Stimulated activated CD8-positive, alpha-beta memory T cell treated with anti-CD3 and anti-CD28 coated beads, Interleukin-12 subunit alpha, Interleukin-12 subunit beta, amount 100 ng/mL, for 24 hours (primary cell): Measurements from ENCODE around the gene GSK3A.

ENCODE experiments used
- DNase-seq: peaks from one replicate; pipeline ENCODE4 v3.0.0-alpha.2; 2020; ENCODE audit errors: extremely low read depth

The GSK3A gene

DNA sequence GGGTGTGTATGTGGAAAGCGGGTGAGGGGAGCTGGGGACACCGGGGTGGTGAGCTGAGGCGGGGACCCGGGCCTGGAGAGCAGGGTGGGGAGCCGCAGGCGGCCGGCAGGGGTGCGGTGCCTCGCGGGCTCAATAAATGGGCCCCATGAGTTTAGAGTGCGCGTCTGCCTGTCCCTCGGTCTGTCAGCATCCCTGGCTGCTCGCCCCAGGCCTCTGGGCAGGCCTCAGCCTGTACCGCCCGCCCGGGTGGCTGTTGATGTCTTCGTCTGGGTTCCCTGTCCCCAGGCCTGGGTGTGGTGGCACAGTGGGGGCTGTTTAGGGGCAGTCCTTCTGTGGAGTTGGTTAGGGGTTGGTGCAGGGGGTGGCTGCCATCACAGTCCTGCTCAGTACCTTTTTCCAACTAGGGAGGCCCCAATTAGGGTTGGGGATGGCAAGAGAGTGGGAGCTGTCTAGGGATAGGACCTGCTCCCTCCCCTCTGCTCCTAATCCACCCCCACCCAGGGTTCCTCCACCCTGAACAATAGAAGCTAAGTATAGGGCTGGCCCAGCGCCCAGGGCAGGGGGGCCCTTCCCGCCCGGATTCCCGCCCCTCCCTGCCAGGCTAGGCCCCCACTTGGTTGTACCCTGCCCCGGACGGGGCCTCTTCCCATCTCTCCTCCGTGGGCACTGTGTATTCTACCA is 38.9 kb upstream of the GSK3A start:
- no peak for DNase-seq

DNA sequence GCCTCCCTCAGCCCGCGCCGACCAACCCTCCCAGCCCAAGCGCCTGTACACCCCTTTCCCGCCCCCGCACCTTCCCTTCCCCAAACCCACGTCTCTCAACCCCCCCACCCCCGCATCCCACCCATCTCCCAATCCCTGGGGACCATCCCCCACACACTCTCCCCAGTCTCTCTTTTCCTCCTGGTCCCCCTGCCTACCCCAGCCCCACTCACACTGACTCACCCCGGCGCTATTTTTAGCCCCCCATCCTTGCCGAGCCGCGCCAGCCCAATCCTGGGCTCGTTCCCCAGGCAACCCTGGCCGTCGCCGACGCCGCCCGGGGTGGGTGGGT is 38.4 kb upstream of the GSK3A start:
- DNase-seq: no peak

DNA sequence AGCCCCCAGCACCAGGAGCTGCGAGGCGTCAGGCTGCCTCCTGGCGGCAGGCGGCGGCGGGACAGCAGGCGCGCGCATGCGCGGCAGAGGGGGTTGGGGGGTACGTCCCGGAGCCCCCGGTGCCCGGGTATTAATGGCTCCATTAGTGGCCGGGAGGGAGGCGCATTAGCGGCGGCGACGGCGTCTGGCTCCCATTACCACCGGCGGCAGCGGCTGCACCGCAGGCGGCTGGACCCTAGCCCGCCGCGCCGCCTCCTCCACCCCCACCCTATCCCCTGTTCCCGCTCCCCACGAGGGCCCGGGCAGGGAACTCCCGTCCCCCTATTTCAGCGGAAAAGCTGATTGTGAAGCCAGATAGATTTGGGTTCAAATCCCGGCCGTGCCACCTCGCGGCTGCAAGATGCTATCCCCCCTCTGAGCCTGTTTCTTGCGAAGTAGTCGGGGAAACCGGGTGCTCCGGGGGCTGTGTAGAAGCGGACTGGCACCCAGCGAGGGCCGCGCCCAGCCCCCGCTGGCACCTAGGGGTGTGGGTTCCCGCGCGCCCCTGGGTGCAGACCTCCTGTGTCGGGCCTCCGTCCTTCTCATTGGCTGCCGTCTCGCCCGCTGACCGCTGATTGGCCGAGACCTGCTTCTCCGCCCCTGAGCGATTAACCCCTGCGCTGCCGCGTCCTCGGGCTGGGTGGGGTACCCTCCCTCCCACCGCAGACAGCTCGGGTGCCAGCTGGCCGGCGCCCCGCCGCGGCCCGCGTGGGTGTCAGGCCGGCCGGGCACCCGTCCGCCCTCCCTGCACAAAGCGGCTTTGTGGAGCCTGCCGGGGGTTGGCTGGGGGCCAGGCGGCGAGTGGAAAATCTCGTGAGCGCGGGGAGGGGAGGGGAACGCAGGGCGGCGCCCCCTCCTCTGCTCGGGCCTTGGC is 37.8 kb upstream of the GSK3A start:
- DNase-seq: peak; percentile 70

DNA sequence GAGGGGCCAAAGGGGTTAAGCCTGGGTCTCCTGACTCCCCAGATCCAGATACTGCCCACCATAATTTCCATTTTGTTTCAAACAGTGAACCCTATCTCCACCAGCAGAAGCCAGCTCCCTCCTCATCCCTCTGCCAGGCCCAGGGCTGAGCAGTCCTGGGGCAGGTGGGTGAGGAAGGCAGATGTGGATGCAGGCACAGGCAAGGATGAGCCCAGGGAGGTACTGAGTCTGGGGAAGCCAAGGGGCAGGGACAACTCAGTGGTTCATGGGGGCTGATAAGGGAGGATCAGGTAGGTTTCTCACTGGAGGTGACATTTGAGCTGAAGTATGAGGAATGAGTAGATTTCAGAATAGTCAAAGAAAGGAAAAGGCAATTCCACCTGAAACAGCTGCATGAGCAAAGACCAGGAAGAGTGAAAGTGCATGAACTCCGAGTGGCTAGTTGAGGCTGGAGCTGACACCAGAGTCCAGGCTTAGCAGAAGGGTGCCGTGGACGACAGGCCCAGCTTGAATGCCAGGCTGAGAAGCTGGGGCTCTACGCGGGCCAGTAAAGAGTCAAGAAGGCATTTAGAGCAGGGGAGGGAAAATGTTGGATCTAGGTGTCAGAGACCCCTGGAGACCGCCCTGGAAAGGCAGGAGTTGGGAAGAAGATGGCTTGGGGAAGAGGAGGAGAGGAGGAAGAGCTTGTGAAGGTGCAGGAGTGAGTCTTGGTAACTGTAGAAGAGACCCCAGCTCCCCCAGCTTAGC is 36.9 kb upstream of the GSK3A start:
- no peak for DNase-seq

DNA sequence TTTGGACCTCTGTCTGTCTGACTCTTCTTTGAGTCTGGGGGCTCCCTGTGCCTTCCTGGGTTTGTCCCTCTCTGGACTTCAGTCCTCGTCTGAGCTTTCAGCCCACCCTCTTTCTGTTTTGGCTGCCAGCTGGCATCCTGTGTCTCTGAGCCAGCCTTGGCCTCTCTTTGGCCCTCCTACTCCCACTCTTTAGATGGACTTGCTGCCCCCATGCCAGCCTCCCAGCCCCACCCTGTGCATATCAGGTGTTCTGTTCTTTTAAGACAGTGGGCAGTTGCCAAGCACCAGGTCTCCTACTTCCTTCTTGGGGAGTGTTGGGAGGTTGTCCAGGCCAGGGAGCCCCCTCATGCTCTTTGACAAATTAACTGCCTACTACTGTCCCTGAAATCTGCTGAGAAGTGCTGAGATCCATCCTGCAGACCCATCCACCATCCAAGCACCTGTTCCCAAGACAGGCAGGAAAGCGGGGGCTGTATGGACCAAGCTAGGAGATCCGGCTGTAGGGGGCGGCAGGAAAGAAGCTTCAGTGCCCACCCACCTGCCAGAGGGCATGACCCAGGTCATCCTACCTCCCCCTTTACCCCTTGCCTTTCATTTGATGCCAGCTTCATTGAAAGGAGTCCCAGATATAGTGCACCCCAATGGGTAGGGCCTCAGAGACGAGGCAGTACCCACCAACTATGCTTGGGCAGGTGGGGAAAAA is 36.2 kb upstream of the GSK3A start:
- no peak for DNase-seq

DNA sequence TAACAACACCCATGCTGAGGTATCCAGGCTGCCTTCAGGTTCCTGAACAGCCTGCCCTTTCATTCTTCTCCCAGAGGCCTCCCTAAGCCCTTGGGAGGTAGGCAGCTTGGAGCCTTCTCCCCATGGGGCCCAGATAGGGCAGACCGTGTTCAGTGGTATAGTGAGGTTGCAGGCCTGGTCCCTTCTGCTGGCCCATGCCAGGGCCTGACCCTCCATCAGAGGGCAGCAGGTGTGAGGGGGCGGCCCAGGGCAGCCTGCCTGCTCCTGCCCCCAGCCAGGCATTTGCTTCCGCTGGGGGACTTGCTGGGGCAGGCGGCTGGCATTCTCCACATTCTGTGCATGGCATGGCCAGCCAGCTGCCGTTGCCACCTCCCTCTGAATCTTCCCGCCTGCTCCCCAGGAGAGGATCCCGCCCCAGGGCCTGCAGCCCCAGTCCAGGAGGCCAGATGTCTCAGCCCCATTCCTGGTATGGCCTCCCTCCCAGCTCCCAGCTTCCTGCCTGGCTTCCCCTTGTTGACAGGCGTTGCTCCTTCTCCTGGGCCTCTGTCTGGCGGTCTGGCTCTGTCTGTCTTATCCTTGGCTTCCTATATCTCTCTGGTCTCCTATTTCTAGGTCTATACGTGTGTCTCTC is 35.5 kb upstream of the GSK3A start:
- DNase-seq: no peak

DNA sequence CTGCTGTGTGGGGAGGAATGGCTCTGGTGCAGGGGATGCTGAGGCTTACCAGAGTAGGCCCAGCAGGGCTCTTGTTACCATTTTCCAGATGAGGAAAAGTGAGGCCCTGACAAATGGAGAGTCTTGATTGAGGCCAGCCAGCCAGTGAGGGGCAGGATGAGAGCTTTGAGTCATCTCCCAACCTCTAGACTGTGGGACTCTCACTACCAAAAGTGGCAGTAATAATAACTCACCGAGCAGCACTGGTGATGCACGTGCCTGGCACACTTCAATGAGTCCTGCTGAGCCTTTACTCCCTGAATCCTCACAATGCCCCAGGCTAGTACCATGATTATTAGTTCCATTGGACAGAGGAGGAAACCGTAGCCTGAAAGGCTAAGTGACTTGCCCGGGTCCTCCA is 34.4 kb upstream of the GSK3A start:
- no peak for DNase-seq

DNA sequence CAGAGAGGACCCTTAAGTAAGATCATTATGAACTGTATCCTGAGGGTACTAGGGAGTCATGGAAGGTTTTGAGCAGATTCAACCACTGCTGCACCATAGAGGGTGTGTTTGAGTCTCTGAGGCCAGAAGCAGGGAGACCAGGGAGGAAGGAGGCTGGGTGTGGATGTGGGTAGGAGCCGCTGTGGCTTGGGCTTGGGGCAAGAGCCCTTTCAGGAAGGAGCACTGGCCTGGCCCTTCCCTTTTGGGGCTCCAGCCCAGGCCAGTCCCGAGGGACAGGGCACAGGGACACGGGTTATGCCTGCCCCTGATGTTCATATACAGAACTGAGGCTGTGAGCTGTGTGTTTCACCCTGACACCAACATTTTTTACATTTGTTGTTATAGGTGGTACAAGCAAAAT is 33.9 kb upstream of the GSK3A start:
- no peak for DNase-seq

DNA sequence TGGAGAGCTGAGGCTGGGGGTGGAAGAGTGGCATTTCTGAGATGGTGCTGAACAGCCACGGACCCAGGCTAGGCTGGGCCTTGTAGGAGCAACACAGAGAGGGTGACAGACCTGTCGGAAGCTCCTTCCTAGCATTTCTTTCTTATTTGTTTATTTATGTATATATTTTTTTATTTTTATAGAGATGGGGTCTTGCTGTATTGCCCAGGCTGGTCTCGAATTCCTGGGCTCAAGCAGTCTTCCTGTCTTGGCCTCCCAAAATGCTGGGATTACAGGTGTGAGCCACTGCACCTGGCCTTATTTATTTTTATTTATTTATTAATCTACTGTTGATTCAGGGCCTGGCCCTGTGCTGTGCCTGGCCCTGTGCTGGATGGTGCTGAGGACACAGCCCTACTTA is 33.1 kb upstream of the GSK3A start:
- no peak for DNase-seq

DNA sequence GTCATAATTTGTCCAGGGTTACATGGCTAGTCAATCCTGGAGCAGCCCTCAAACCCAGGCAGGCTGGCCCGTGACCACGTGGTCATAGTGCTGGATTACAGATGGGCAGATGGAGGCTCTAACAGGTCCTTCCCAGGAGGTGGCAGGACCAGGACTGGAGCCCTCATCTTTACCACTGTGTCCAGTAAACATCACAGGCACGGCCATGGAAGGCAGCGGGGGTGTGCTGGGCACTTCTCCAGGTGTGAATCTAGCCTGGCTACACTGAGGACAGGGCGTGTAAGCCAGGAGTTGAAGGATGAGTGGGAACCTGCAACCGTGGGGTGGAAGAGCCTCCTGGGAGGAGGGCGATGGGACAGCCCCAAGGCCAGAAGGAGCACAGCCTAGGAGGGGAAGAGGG is 32.7 kb upstream of the GSK3A start:
- no peak for DNase-seq

DNA sequence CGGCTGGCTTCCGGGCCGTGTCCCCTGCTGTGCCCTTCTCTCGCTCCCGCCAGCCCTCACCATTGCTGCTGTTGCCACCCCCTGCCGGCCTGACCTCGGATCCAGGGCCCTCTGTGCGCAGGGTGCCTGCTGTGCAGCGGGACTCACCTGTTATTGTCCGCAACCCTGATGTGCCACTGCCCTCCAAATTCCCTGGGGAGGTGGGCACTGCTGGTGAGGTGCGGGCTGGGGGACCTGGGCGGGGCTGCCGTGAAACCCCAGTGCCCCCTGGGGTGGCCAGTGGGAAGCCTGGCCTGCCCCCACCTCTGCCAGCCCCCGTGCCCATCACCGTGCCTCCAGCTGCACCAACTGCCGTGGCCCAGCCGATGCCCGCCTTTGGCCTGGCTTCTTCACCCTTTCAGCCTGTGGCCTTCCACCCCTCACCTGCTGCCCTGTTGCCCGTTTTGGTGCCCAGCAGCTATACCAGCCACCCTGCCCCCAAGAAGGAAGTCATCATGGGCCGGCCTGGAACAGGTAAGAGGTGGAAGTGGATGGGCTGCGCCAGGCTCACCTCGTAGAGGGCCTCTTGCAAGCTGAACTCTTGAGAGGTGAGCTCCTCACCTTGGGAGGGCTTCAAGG is 31.8 kb upstream of the GSK3A start:
- no peak for DNase-seq

DNA sequence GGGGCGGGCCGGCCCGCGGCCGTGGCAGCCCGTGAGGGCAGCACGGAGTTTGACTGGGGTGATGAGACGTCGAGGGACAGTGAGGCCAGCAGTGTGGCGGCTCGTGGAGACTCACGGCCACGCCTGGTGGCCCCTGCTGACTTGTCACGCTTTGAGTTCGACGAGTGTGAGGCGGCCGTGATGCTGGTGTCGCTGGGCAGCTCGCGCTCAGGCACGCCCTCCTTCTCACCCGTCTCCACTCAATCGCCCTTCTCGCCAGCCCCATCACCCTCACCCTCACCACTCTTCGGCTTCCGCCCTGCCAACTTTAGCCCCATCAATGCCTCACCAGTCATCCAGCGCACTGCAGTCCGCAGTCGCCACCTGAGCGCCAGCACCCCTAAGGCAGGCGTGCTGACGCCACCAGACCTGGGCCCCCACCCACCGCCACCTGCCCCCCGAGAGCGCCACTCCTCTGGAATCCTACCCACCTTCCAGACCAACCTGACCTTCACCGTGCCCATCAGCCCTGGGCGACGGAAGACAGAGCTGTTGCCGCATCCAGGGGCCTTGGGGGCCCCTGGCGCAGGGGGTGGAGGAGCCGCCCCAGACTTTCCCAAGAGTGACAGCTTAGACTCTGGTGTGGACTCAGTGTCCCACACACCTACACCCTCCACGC is 31.1 kb upstream of the GSK3A start:
- DNase-seq: no peak

DNA sequence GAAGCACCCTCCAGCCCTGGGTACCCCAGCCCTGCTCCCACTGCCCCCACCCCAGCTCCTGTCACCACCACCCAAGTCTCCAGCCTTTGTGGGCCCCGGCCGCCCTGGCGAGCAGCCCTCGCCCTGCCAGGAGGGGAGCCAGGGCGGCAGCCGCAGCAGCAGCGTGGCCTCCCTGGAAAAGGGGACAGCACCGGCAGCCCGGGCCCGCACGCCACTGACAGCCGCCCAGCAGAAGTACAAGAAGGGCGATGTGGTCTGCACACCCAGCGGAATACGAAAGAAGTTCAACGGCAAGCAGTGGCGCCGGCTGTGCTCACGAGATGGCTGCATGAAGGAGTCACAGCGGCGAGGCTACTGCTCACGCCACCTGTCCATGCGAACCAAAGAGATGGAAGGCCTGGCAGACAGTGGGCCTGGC is 30.6 kb upstream of the GSK3A start:
- no peak for DNase-seq

DNA sequence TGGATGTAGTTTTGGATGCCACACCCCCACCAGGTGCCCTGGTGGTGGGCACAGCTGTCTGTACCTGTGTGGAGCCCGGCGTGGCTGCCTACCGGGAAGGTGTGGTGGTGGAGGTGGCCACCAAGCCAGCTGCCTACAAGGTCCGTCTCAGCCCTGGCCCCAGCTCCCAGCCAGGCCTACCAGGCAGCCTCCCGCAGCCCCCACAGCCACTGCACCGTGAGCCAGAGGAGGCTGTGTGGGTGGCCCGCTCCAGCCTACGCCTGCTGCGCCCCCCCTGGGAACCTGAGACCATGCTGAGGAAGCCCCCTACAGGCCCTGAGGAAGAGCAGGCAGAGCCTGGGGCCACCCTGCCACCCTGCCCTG is 30.1 kb upstream of the GSK3A start:
- no peak for DNase-seq

DNA sequence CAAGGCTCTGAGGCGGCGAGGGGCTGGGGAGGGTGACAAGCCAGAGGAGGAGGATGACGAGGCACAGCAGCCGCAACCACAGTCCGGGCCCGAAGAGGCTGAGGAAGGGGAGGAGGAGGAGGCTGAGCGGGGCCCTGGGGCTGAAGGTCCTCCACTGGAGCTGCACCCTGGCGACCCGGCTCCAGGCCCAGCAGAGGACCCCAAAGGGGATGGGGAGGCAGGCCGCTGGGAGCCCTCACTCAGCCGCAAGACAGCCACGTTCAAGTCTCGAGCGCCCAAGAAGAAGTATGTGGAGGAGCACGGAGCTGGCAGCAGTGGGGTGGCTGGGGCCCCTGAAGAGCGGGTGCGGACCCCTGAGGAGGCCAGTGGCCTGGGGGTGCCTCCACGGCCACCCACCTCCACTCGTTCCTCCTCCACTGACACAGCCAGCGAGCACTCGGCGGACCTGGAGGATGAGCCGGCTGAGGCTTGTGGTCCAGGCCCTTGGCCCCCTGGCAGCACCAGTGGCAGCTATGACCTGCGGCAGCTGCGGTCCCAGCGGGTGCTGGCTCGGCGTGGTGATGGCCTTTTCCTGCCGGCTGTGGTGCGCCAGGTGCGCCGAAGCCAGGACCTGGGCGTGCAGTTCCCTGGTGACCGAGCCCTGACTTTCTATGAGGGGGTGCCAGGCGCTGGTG is 29.6 kb upstream of the GSK3A start:
- DNase-seq: no peak

DNA sequence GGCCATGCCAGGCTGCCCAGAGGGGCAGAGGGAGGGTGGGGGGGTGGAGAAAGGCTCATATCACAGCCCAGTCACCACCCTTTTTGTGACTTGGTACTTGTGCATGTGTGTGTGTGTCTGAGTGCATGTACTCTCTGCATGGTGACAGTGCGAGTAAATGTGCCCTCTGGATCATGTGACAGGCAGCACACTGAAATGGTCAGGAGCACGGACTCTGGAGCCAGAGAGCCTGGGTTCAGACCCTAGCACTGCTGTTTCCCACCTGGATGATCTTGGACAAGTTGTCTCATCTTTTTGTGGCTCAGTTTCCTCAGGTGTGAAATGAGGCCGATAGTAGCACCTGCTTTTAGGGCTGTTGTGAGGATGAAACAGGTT is 28.6 kb upstream of the GSK3A start:
- no peak for DNase-seq

DNA sequence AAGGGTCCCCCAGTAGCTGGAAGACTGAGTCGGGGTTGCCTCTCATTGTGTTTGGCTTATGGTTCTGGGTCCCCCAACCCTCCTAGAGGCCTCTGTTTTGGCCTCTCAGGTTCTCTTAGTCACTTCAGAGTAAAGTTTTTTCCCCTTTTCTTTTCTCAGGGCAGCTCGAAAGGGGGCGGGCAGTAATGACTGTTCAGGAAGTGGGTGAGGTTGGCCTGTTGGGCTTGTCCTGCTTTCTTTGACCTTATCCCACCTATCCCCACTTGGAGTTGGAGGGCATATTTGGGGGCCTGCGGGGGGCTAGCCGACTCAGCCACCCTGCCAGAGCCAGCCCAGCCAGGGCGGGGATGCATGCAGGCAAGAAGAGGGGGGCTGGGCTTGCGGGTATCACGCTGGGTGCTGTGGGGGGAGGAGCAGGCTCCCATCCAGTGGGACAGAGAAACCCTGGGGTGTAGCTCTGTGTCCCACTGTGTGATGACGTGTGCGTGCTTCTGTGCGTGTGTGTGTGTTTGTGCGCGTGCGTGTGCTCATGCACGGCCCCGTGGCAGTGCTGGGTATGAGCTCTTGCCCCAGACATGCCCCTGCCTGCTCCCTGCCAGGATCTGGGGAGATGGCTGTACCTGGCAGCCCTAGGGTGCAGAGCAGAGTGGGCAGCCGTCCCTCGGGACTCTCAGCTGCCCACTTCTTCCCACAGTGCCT is 28.1 kb upstream of the GSK3A start:
- DNase-seq: no peak

DNA sequence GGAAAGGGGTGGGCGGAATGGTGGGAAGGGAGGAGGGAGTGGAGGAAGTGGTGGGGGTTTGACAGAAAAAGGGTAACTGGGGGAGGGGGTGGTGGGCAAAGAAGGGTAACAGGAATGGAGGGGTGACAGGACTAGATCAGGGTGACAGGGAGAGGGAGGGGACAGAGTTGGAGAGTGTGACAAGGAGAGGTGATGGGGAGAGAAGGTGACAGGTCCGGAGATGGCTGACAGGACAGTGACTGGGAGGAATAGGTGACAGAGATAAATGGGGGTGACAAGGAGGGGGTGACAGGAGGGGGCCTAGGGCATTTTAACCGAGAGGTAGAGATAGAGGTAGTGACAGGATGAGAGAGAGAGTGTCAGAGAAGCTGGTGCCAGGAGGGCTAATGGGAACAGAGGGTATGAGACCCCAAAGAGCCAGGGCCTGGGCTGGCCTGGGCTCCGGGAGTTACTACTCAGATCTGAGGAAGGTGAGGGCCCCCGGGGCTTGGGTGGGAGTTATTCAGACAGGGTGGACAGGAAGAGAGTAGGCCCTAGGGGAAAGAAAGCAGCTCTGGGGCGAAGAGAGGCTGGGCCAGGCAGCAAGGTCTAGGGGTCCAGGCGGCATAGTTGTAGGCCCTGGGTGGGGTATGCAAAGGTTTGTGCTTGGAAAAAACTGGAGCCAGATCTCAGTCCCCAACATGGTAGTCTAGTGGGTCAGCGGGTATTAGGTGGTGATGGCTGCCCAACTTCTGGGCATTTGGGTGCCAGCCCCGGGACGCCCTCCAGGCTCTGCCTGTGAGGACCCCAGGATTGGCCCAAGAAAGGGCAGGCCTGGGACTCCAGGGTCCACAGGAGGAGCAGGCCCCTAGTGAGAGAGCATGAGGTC is 27.3 kb upstream of the GSK3A start:
- no peak for DNase-seq
